Forelimb muscle (tissue), 1 donor: Measurements from ENCODE around the gene CLDN6. TPM values are rescaled to one million over a fixed set of nuclear protein-coding genes. Genes with fewer than 3 reads are reported as not detected.

Experiments used
- DNase-seq: peaks from one replicate; pipeline ENCODE4 v3.0.0-alpha.2; 2013; ENCODE audit warnings: low read depth
- polyA plus RNA-seq: library from polyadenylated mRNA; unstranded; fragments of 120-200 nt; gene quantifications from one replicate; pipeline ENCODE4 v1.2.1, GENCODE V29; 2013; ENCODE audit not compliant: insufficient read length

The CLDN6 gene
- polyA plus RNA-seq, 1 donor = 0.19 TPM

- no peak for DNase-seq
Measured at GRCh38 chr16:2971134-2971984, 46.6 kb downstream of the CLDN6 start.

GRCh38 chr16:2970563-2970962, 47.4 kb downstream of the CLDN6 start:
- no peak for DNase-seq

GRCh38 chr16:2969545-2970521, 48.1 kb downstream of the CLDN6 start:
- no peak for DNase-seq

GRCh38 chr16:2968738-2969544, 49.0 kb downstream of the CLDN6 start, which contains the start of gene PAQR4:
Gene PAQR4, plus strand, starts transcription at chr16:2969348. Its CDS starts 327 bp downstream, at chr16:2969675.
- no peak for DNase-seq

GRCh38 chr16:2968368-2968737, 49.6 kb downstream of the CLDN6 start:
- DNase-seq = no peak

- DNase-seq = no peak
Measured at GRCh38 chr16:2967721-2968161, 50.2 kb downstream of the CLDN6 start.

- no peak for DNase-seq
Measured at GRCh38 chr16:2967211-2967631, 50.8 kb downstream of the CLDN6 start.

GRCh38 chr16:2966808-2967191, 51.2 kb downstream of the CLDN6 start:
- DNase-seq = no peak

- no peak for DNase-seq
Measured at GRCh38 chr16:2966043-2966807, 51.8 kb downstream of the CLDN6 start.

Other genes with a start within 250 kb of the CLDN6 start
- gene ELOB, start 240.9 kb downstream of the CLDN6 start, polyA plus RNA-seq = 158 TPM
- not detected for gene PRSS33, start 230.6 kb downstream of the CLDN6 start, polyA plus RNA-seq
- gene PRSS41, start 219.7 kb downstream of the CLDN6 start, polyA plus RNA-seq = not detected
- 0.28 TPM for gene PRSS21, start 200.9 kb downstream of the CLDN6 start, polyA plus RNA-seq
- 0.39 TPM for gene ZG16B, start 187.9 kb downstream of the CLDN6 start, polyA plus RNA-seq
- not detected for gene PRSS22, start 160.0 kb downstream of the CLDN6 start, polyA plus RNA-seq
- 14.1 TPM for gene FLYWCH2, start 135.0 kb downstream of the CLDN6 start, polyA plus RNA-seq
- gene FLYWCH1, start 106.3 kb downstream of the CLDN6 start, polyA plus RNA-seq = 24.9 TPM
- 4.0 TPM for gene KREMEN2, start 53.9 kb downstream of the CLDN6 start, polyA plus RNA-seq
- 5.3 TPM for gene PAQR4, start 48.8 kb downstream of the CLDN6 start, polyA plus RNA-seq
- gene PKMYT1, start 37.7 kb downstream of the CLDN6 start, polyA plus RNA-seq = 9.9 TPM
- gene CLDN9, start 5.3 kb downstream of the CLDN6 start, polyA plus RNA-seq = 3.6 TPM
- 79.1 TPM for gene TNFRSF12A, start 2.2 kb upstream of the CLDN6 start, polyA plus RNA-seq
- gene HCFC1R1, start 5.8 kb upstream of the CLDN6 start, polyA plus RNA-seq = 109 TPM
- gene THOC6, start 5.9 kb upstream of the CLDN6 start, polyA plus RNA-seq = 18.4 TPM
- gene BICDL2, start 18.8 kb upstream of the CLDN6 start, polyA plus RNA-seq = not detected
- 1.9 TPM for gene MMP25, start 28.4 kb upstream of the CLDN6 start, polyA plus RNA-seq
- 121 TPM for gene IL32, start 47.5 kb upstream of the CLDN6 start, polyA plus RNA-seq
- gene ZSCAN10, start 81.1 kb upstream of the CLDN6 start, polyA plus RNA-seq = 0.08 TPM
- gene ZNF205, start 94.4 kb upstream of the CLDN6 start, polyA plus RNA-seq = 13.0 TPM
- 12.3 TPM for gene ZNF213, start 116.8 kb upstream of the CLDN6 start, polyA plus RNA-seq
- gene OR1F1, start 170.0 kb upstream of the CLDN6 start, polyA plus RNA-seq = not detected
- 6.3 TPM for gene ZNF200, start 217.0 kb upstream of the CLDN6 start, polyA plus RNA-seq
- gene MEFV, start 238.4 kb upstream of the CLDN6 start, polyA plus RNA-seq = 0.28 TPM